Measurements from ENCODE around the gene DOCK3.
"Not testable (repeated sequence)": the region's sequence is repeated elsewhere in the genome, so short reads cannot be mapped to it uniquely, and the experiment has no call there.

DOCK3 gene

DNA sequence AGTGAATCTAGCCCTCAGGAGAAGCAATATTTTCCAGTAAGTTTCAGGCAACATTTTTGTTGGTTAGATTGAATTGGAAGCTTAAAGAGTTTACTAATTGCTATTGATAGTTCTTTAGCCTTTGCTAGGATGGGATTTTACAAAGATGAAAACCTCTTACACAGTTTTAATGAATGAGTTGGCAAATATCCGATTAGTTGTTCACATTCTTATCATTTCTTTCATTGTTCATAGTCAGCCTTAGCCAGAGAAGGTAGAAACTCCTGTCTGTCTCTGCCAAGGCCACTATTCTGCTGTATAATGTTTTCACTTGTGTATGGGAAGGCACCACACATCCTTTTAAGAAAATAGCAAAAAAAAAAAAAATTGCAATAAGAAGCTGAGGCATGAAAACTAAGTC, 488.3 kb downstream of the DOCK3 start:
- Histone ChIP-seq H3K4me3 (ENCODE audit: insufficient read depth, low read depth, low read length) (no peak overlapping the region), H3K4me1 (ENCODE audit: control insufficient read depth, insufficient read depth, low read length) (peaks cover 3% of the 10 kb centered on the region), H3K9me3 (ENCODE audit: control insufficient read depth, low read length) (no peaks in the 10 kb centered on the region), H3K27ac (ENCODE audit: insufficient read depth, low read depth, low read length, poor library complexity, severe bottlenecking) (no peak overlapping the region), H3K27me3 (ENCODE audit: control insufficient read depth, insufficient read depth, low read length, poor library complexity, severe bottlenecking) (no peaks in the 10 kb centered on the region), H3K36me3 (ENCODE audit: control insufficient read depth, insufficient read depth, low read length) (no peaks in the 10 kb centered on the region)
- 93 to 100% methylated on average over 1 of the region's 1 CpG for WGBS, 2 experiments

DNA sequence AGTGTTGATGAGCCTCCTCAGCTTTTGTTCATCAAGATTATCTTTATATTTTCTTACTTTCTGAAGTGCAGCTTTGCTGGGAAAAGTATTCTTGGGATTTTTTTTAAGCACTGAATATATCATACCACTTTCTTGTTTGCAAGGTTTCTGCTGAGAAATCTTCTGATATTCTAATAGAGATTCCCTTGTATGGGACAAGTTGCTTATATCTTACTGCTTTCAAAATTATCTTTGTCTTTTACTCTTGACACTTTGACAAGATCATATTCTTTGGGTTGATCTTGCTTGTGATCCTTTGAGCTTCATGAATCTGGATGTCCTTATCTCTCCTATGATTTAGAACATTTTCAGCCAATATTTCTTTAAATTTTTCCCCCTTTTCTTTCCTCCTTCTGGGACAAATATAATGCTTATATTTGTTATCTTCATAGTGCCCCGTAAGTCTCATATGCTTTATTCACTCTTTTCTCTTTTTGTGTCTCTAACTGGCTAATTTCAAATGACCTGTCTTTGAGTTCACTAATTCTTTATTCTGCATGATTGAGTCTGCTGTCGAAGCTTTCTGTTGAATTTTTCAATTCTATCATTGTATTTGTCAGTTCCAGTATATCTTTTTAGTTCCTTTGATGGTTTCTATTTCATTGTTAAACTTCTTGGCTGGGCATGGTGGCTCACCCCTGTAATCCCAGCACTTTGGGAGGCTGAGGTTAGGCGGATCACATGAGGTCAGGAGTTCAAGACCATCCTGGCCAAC, 499.0 kb downstream of the DOCK3 start:
- H3K4me3 ChIP-seq (ENCODE audit: insufficient read depth, low read depth, low read length): no peak overlapping the region
- H3K27ac ChIP-seq (ENCODE audit: insufficient read depth, low read depth, low read length, poor library complexity, severe bottlenecking): no peak overlapping the region
- 94 to 98% methylated on average over 3 of the region's 3 CpGs for WGBS, 2 experiments
- H3K36me3 ChIP-seq (ENCODE audit: control insufficient read depth, insufficient read depth, low read length): peaks cover 16% of the 10 kb centered on the region
- no peaks in the 10 kb centered on the region for H3K4me1 ChIP-seq (ENCODE audit: control insufficient read depth, insufficient read depth, low read length)
- H3K9me3 ChIP-seq (ENCODE audit: control insufficient read depth, low read length): no peaks in the 10 kb centered on the region
- no peaks in the 10 kb centered on the region for H3K27me3 ChIP-seq (ENCODE audit: control insufficient read depth, insufficient read depth, low read length, poor library complexity, severe bottlenecking)

DNA sequence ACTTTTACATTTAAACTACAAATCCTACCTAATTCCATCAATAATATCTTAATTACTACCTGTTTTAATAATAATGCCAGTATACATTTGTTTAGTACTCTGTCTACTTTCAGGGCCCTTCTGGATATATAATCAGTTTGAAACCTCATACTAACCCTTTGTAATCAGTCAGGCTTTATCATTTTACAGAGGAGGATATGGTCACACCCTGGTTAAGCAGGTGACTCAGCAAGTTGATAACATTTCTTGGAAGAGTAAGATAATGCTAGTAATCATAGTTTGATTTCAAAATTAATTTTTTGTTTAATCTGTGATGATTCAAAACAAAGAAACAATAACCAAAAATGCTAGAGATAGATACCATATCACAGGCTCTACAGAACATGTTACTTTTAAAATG, 502.2 kb downstream of the DOCK3 start:
- Histone ChIP-seq H3K9me3 (ENCODE audit: control insufficient read depth, low read length) (no peaks in the 10 kb centered on the region), H3K27ac (ENCODE audit: insufficient read depth, low read depth, low read length, poor library complexity, severe bottlenecking) (no peak overlapping the region), H3K36me3 (ENCODE audit: control insufficient read depth, insufficient read depth, low read length) (peaks cover 16% of the 10 kb centered on the region), H3K27me3 (ENCODE audit: control insufficient read depth, insufficient read depth, low read length, poor library complexity, severe bottlenecking) (no peaks in the 10 kb centered on the region), H3K4me3 (ENCODE audit: insufficient read depth, low read depth, low read length) (no peak overlapping the region), H3K4me1 (ENCODE audit: control insufficient read depth, insufficient read depth, low read length) (no peaks in the 10 kb centered on the region)

DNA sequence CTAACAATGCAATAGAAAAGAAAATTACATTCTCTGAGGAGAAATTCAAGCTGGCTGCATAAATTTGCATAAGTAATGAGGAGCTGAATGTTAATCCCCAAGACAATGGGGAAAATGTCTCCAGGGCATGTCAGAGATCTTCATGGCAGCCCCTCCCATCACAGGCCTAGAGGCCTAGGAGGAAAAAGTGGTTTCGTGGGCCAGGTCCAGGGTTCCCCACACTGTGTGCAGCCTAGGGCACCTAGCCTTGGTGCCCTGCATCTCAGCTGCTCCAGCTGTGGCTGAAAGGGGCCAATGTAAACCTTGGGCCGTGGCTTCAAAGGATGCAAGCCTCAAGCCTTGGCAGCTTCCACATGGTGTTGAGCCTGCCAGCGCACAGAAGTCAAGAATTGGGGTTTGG, 511.7 kb downstream of the DOCK3 start:
- H3K4me3 ChIP-seq (ENCODE audit: insufficient read depth, low read depth, low read length); H3K36me3 ChIP-seq (ENCODE audit: control insufficient read depth, insufficient read depth, low read length); H3K27ac ChIP-seq (ENCODE audit: insufficient read depth, low read depth, low read length, poor library complexity, severe bottlenecking); H3K27me3 ChIP-seq (ENCODE audit: control insufficient read depth, insufficient read depth, low read length, poor library complexity, severe bottlenecking); H3K9me3 ChIP-seq (ENCODE audit: control insufficient read depth, low read length); H3K4me1 ChIP-seq (ENCODE audit: control insufficient read depth, insufficient read depth, low read length): not testable (repeated sequence)
- 95 to 96% methylated on average over 3 of the region's 3 CpGs for WGBS, 2 experiments

DNA sequence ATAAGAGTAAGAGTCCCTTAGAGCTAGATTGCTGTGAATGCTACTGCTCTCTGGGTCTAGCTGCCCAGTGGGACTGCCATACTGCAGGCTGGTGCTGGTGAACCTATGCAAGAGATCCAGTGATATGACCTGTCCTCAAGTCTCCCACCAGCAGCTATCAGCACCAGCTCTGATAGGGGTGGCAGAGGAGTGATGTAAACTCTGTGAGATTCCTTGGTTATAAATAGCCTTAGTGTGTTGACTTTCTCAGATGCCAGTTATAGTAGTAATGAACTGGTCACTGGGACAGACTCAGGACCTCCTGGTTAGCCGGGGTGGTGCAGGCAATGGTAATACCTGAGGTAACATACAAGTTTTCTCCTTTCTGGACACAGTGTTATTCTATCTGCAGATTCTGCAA, 515.5 kb downstream of the DOCK3 start:
- Histone ChIP-seq H3K4me3 (ENCODE audit: insufficient read depth, low read depth, low read length) (no peak overlapping the region), H3K4me1 (ENCODE audit: control insufficient read depth, insufficient read depth, low read length) (no peaks in the 10 kb centered on the region), H3K9me3 (ENCODE audit: control insufficient read depth, low read length) (no peaks in the 10 kb centered on the region), H3K27me3 (ENCODE audit: control insufficient read depth, insufficient read depth, low read length, poor library complexity, severe bottlenecking) (no peaks in the 10 kb centered on the region), H3K27ac (ENCODE audit: insufficient read depth, low read depth, low read length, poor library complexity, severe bottlenecking) (no peak overlapping the region), H3K36me3 (ENCODE audit: control insufficient read depth, insufficient read depth, low read length) (no peaks in the 10 kb centered on the region)
- WGBS, 2 experiments: 91 to 100% methylated on average over 1 of the region's 1 CpG

DNA sequence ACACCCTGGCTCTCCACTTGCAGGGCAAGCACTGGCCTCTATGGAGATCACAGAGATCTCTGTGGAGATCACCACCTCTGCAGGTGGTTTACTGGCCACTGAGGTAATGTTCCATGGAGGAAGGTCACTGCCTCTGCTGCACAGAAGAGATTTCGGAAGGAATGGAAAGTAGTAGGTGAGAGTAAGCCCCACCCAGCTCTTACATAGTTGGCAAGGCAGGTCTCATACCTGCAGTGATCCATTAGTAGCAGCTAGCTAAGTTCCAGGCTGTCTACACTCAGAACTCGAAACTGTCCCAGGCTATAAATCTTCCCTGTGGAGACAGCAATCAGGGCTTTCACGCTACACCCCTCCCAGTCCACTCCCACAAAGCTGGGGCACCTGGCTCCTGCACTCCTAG, 516.1 kb downstream of the DOCK3 start:
- Histone ChIP-seq H3K36me3 (ENCODE audit: control insufficient read depth, insufficient read depth, low read length) (no peaks in the 10 kb centered on the region), H3K27ac (ENCODE audit: insufficient read depth, low read depth, low read length, poor library complexity, severe bottlenecking) (no peak overlapping the region)
- WGBS, 2 experiments: 83 to 88% methylated on average over 3 of the region's 3 CpGs

DNA sequence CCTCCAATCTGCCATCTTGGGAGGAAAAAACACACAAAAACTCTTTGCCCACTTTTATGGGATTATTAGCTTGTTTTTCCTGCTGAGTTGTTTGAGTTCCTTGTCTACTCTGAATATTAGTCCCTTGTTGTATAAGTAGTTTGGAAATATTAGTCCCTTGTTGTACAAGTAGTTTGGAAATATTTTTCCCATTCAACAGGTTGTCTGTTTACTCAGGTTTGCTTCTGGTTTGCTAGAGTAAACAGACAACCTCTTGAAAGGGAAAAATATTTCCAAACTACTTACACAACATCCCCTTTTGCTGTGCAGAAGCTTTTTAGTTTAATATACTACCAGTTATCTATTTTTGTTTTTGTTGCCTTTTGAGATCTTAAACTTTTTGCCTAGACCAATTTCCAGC, 517.0 kb downstream of the DOCK3 start:
- Histone ChIP-seq H3K36me3 (ENCODE audit: control insufficient read depth, insufficient read depth, low read length) (no peaks in the 10 kb centered on the region), H3K27me3 (ENCODE audit: control insufficient read depth, insufficient read depth, low read length, poor library complexity, severe bottlenecking) (no peaks in the 10 kb centered on the region), H3K4me1 (ENCODE audit: control insufficient read depth, insufficient read depth, low read length) (no peaks in the 10 kb centered on the region), H3K27ac (ENCODE audit: insufficient read depth, low read depth, low read length, poor library complexity, severe bottlenecking) (no peak overlapping the region), H3K9me3 (ENCODE audit: control insufficient read depth, low read length) (no peaks in the 10 kb centered on the region), H3K4me3 (ENCODE audit: insufficient read depth, low read depth, low read length) (no peak overlapping the region)

More for the DNA sequence above, 516.1 kb downstream of the DOCK3 start:
- H3K4me1 ChIP-seq (ENCODE audit: control insufficient read depth, insufficient read depth, low read length): no peaks in the 10 kb centered on the region
- no peak overlapping the region for H3K4me3 ChIP-seq (ENCODE audit: insufficient read depth, low read depth, low read length)
- no peaks in the 10 kb centered on the region for H3K9me3 ChIP-seq (ENCODE audit: control insufficient read depth, low read length)
- H3K27me3 ChIP-seq (ENCODE audit: control insufficient read depth, insufficient read depth, low read length, poor library complexity, severe bottlenecking): no peaks in the 10 kb centered on the region

DNA sequence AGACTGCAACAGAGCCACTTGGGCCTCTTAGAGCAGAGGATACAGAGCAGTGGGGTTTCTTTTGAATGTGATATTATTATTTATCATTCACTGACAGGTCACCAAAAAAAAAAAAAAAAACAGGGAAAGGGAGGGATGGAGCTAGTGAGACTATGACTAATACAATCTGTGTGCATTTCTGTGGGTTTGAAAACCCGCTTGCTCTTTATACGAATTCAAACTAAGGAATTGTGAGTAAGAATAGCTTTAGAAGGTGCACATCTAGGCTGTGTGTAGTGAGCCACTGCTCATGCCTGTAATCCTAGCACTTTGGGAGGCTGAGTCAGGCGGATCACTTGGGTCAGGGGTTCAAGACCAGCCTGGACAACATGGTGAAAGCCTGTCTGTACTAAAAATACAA, 523.8 kb downstream of the DOCK3 start:
- Histone ChIP-seq H3K4me1 (ENCODE audit: control insufficient read depth, insufficient read depth, low read length) (no peaks in the 10 kb centered on the region), H3K4me3 (ENCODE audit: insufficient read depth, low read depth, low read length) (no peak overlapping the region), H3K27ac (ENCODE audit: insufficient read depth, low read depth, low read length, poor library complexity, severe bottlenecking) (no peak overlapping the region), H3K27me3 (ENCODE audit: control insufficient read depth, insufficient read depth, low read length, poor library complexity, severe bottlenecking) (no peaks in the 10 kb centered on the region), H3K9me3 (ENCODE audit: control insufficient read depth, low read length) (no peaks in the 10 kb centered on the region), H3K36me3 (ENCODE audit: control insufficient read depth, insufficient read depth, low read length) (no peaks in the 10 kb centered on the region)
- 93 to 94% methylated on average over 3 of the region's 3 CpGs for WGBS, 2 experiments

DNA sequence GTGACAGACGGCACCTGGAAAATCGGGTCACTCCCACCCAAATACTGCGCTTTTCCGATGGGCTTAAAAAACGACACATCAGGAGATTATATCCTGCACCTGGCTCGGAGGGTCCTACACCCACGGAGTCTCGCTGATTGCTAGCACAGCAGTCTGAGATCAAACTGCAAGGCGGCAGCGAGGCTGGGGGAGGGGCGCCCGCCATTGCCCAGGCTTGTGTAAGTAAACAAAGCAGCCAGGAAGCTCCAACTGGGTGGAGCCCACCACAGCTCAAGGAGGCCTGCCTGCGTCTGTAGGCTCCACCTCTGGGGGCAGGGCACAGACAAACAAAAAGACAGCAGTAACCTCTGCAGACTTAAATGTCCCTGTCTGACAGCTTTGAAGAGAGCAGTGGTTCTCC, 524.6 kb downstream of the DOCK3 start:
- H3K9me3 ChIP-seq (ENCODE audit: control insufficient read depth, low read length); H3K4me3 ChIP-seq (ENCODE audit: insufficient read depth, low read depth, low read length): not testable (repeated sequence)
- WGBS, 2 experiments: 88 to 95% methylated on average over 12 of the region's 13 CpGs

DNA sequence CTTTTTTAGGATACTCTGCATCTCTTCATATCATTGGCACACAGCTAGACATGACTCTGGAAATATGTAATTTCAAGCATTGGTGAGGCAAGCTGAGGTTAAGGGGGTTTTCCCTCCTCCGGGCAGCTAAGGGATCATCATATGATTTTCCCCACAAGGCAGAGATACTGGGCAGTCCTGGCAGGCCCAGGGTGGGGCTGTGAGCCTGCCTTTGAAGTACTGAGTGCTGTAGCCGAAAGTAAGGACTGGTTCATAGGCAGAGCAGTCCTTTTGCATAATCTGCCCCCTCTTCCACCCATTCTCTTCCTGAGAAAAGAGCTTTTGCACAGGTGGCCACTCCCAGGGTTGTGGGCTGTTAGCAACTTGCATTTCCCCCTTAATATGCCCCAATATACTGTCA, 541.6 kb downstream of the DOCK3 start:
- Histone ChIP-seq H3K4me1 (ENCODE audit: control insufficient read depth, insufficient read depth, low read length) (no peaks in the 10 kb centered on the region), H3K36me3 (ENCODE audit: control insufficient read depth, insufficient read depth, low read length) (no peaks in the 10 kb centered on the region), H3K9me3 (ENCODE audit: control insufficient read depth, low read length) (no peaks in the 10 kb centered on the region), H3K4me3 (ENCODE audit: insufficient read depth, low read depth, low read length) (no peak overlapping the region), H3K27me3 (ENCODE audit: control insufficient read depth, insufficient read depth, low read length, poor library complexity, severe bottlenecking) (no peaks in the 10 kb centered on the region), H3K27ac (ENCODE audit: insufficient read depth, low read depth, low read length, poor library complexity, severe bottlenecking) (no peak overlapping the region)
- 91 to 94% methylated on average over 2 of the region's 2 CpGs for WGBS, 2 experiments

More for the DNA sequence above, 524.6 kb downstream of the DOCK3 start:
- H3K36me3 ChIP-seq (ENCODE audit: control insufficient read depth, insufficient read depth, low read length); H3K27me3 ChIP-seq (ENCODE audit: control insufficient read depth, insufficient read depth, low read length, poor library complexity, severe bottlenecking); H3K27ac ChIP-seq (ENCODE audit: insufficient read depth, low read depth, low read length, poor library complexity, severe bottlenecking); H3K4me1 ChIP-seq (ENCODE audit: control insufficient read depth, insufficient read depth, low read length): not testable (repeated sequence)

DNA sequence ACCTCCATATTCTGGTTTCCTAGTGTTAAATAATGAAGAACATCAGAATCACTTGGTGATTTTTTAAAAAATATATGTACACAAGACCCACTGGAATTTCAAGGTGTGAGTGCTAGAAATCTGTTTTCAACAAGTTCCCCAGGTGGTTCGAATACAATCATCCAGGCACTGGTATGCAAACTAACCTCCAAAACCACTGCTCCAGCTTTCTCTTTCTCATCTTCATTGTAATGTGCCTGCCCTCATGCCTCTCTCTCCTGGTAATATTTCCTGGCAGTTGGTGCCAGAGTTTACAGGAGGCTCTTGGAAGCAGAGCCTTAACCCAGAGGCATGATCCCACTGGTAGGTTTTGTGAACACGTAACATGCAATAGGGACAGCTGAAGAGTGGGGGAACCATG, 547.2 kb downstream of the DOCK3 start:
- Histone ChIP-seq H3K4me3 (ENCODE audit: insufficient read depth, low read depth, low read length) (no peak overlapping the region), H3K27ac (ENCODE audit: insufficient read depth, low read depth, low read length, poor library complexity, severe bottlenecking) (no peak overlapping the region), H3K36me3 (ENCODE audit: control insufficient read depth, insufficient read depth, low read length) (no peaks in the 10 kb centered on the region), H3K9me3 (ENCODE audit: control insufficient read depth, low read length) (no peaks in the 10 kb centered on the region), H3K4me1 (ENCODE audit: control insufficient read depth, insufficient read depth, low read length) (no peaks in the 10 kb centered on the region), H3K27me3 (ENCODE audit: control insufficient read depth, insufficient read depth, low read length, poor library complexity, severe bottlenecking) (no peaks in the 10 kb centered on the region)
- WGBS, 2 experiments: 85 to 91% methylated on average over 2 of the region's 2 CpGs
